ENCODE measurements around the gene MAP7D2.
A peak's percentile ranks its signal among the peaks of the same experiment; 100 is the strongest.
"Not testable (repeated sequence)": the region's sequence is repeated elsewhere in the genome, so short reads cannot be mapped to it uniquely, and the experiment has no call there.

The MAP7D2 gene

GRCh38 chrX:20130357-20130756, 13.7 kb upstream of the MAP7D2 start:
- no peak overlapping the region for H3K4me3 Mint-ChIP-seq
- H3K27me3 Mint-ChIP-seq: no peaks in the 10 kb centered on the region
- H3K27ac Mint-ChIP-seq: no peak overlapping the region
- DNase-seq (ENCODE audit: low spot score in 2 of 2) (no peak), ATAC-seq (ENCODE audit: low read depth) (no peak)
- H3K36me3 Mint-ChIP-seq: peaks cover 2% of the 10 kb centered on the region
- no peaks in the 10 kb centered on the region for H3K4me1 Mint-ChIP-seq
- no peaks in the 10 kb centered on the region for H3K9me3 Mint-ChIP-seq

- H3K4me1 Mint-ChIP-seq: no peaks in the 10 kb centered on the region
- DNase-seq (ENCODE audit: low spot score in 2 of 2) (no peak), ATAC-seq (ENCODE audit: low read depth) (no peak)
- no peaks in the 10 kb centered on the region for H3K9me3 Mint-ChIP-seq
- no peak overlapping the region for H3K27ac Mint-ChIP-seq
- H3K4me3 Mint-ChIP-seq: no peak overlapping the region
- H3K27me3 Mint-ChIP-seq: no peaks in the 10 kb centered on the region
- peaks cover 2% of the 10 kb centered on the region for H3K36me3 Mint-ChIP-seq
These were observed 12.8 kb upstream of the MAP7D2 start for GRCh38 chrX:20129547-20129946.

GRCh38 chrX:20128670-20129069, 12.0 kb upstream of the MAP7D2 start:
- H3K27me3 Mint-ChIP-seq: no peaks in the 10 kb centered on the region
- ATAC-seq (ENCODE audit: low read depth) (no peak), DNase-seq (ENCODE audit: low spot score in 2 of 2) (no peak)
- no peaks in the 10 kb centered on the region for H3K4me1 Mint-ChIP-seq
- no peaks in the 10 kb centered on the region for H3K9me3 Mint-ChIP-seq
- H3K4me3 Mint-ChIP-seq: no peak overlapping the region
- H3K36me3 Mint-ChIP-seq: peaks cover 2% of the 10 kb centered on the region
- no peak overlapping the region for H3K27ac Mint-ChIP-seq

GRCh38 chrX:20127440-20127839, 10.7 kb upstream of the MAP7D2 start:
- peak; percentile 64 for ATAC-seq (ENCODE audit: low read depth)
- not testable (repeated sequence) for H3K4me1 Mint-ChIP-seq; H3K27ac Mint-ChIP-seq; H3K36me3 Mint-ChIP-seq; H3K9me3 Mint-ChIP-seq; H3K4me3 Mint-ChIP-seq; H3K27me3 Mint-ChIP-seq; DNase-seq (ENCODE audit: low spot score in 2 of 2)

- H3K27me3 Mint-ChIP-seq; H3K4me1 Mint-ChIP-seq; H3K36me3 Mint-ChIP-seq; DNase-seq (ENCODE audit: low spot score in 2 of 2); ATAC-seq (ENCODE audit: low read depth); H3K27ac Mint-ChIP-seq; H3K4me3 Mint-ChIP-seq; H3K9me3 Mint-ChIP-seq: not testable (repeated sequence)
These were observed 10.1 kb upstream of the MAP7D2 start for GRCh38 chrX:20126833-20127232.

GRCh38 chrX:20124964-20125363, 8.3 kb upstream of the MAP7D2 start:
- DNase-seq (ENCODE audit: low spot score in 2 of 2) (no peak), ATAC-seq (ENCODE audit: low read depth) (no peak)
- H3K4me3 Mint-ChIP-seq: no peak overlapping the region
- H3K27ac Mint-ChIP-seq: no peak overlapping the region
- H3K4me1 Mint-ChIP-seq: no peaks in the 10 kb centered on the region
- no peaks in the 10 kb centered on the region for H3K9me3 Mint-ChIP-seq
- no peaks in the 10 kb centered on the region for H3K36me3 Mint-ChIP-seq
- no peaks in the 10 kb centered on the region for H3K27me3 Mint-ChIP-seq

- Mint-ChIP-seq H3K36me3 (no peaks in the 10 kb centered on the region), H3K9me3 (no peaks in the 10 kb centered on the region), H3K4me1 (no peaks in the 10 kb centered on the region), H3K27me3 (peaks cover 12% of the 10 kb centered on the region), H3K4me3 (no peak overlapping the region), H3K27ac (no peak overlapping the region)
- ATAC-seq (ENCODE audit: low read depth) (no peak), DNase-seq (ENCODE audit: low spot score in 2 of 2) (no peak)
These were observed 1.5 kb upstream of the MAP7D2 start for GRCh38 chrX:20118065-20118824.

GRCh38 chrX:20116087-20116576, 575 bp downstream of the MAP7D2 start:
- DNase-seq (ENCODE audit: low spot score in 2 of 2) (no peak), ATAC-seq (ENCODE audit: low read depth) (no peak)
- no peak overlapping the region for H3K27ac Mint-ChIP-seq
- peaks cover 12% of the 10 kb centered on the region for H3K27me3 Mint-ChIP-seq
- no peaks in the 10 kb centered on the region for H3K36me3 Mint-ChIP-seq
- H3K4me3 Mint-ChIP-seq: peak overlapping the region; percentile 34
- H3K9me3 Mint-ChIP-seq: no peaks in the 10 kb centered on the region
- H3K4me1 Mint-ChIP-seq: no peaks in the 10 kb centered on the region

GRCh38 chrX:20112022-20112774, 4.5 kb downstream of the MAP7D2 start:
- Mint-ChIP-seq H3K27ac (no peak overlapping the region), H3K9me3 (no peaks in the 10 kb centered on the region), H3K4me1 (no peaks in the 10 kb centered on the region), H3K4me3 (no peak overlapping the region), H3K27me3 (peaks cover 12% of the 10 kb centered on the region), H3K36me3 (no peaks in the 10 kb centered on the region)
- DNase-seq (ENCODE audit: low spot score in 2 of 2): no peak
- no peak for ATAC-seq (ENCODE audit: low read depth)

GRCh38 chrX:20111271-20111670, 5.4 kb downstream of the MAP7D2 start:
- H3K4me1 Mint-ChIP-seq: no peaks in the 10 kb centered on the region
- DNase-seq (ENCODE audit: low spot score in 2 of 2) (no peak), ATAC-seq (ENCODE audit: low read depth) (no peak)
- H3K27ac Mint-ChIP-seq: no peak overlapping the region
- H3K4me3 Mint-ChIP-seq: no peak overlapping the region
- H3K9me3 Mint-ChIP-seq: no peaks in the 10 kb centered on the region
- H3K27me3 Mint-ChIP-seq: peaks cover 12% of the 10 kb centered on the region
- H3K36me3 Mint-ChIP-seq: no peaks in the 10 kb centered on the region

GRCh38 chrX:20101934-20102581, 14.6 kb downstream of the MAP7D2 start:
- H3K27ac Mint-ChIP-seq: no peak overlapping the region
- H3K36me3 Mint-ChIP-seq: no peaks in the 10 kb centered on the region
- DNase-seq (ENCODE audit: low spot score in 2 of 2) (no peak), ATAC-seq (ENCODE audit: low read depth) (no peak)
- H3K27me3 Mint-ChIP-seq: peaks cover 2% of the 10 kb centered on the region
- H3K9me3 Mint-ChIP-seq: no peaks in the 10 kb centered on the region
- H3K4me1 Mint-ChIP-seq: no peaks in the 10 kb centered on the region
- H3K4me3 Mint-ChIP-seq: no peak overlapping the region

GRCh38 chrX:20091499-20091898, 25.2 kb downstream of the MAP7D2 start:
- Mint-ChIP-seq H3K27ac (no peak overlapping the region), H3K4me1 (no peaks in the 10 kb centered on the region), H3K36me3 (no peaks in the 10 kb centered on the region), H3K27me3 (peaks cover 3% of the 10 kb centered on the region), H3K9me3 (no peaks in the 10 kb centered on the region), H3K4me3 (no peak overlapping the region)
- DNase-seq (ENCODE audit: low spot score in 2 of 2) (no peak), ATAC-seq (ENCODE audit: low read depth) (no peak)

- Mint-ChIP-seq H3K4me3 (no peak overlapping the region), H3K4me1 (no peaks in the 10 kb centered on the region), H3K27me3 (peaks cover 3% of the 10 kb centered on the region), H3K27ac (no peak overlapping the region), H3K9me3 (no peaks in the 10 kb centered on the region), H3K36me3 (no peaks in the 10 kb centered on the region)
- DNase-seq (ENCODE audit: low spot score in 2 of 2) (no peak), ATAC-seq (ENCODE audit: low read depth) (no peak)
These were observed 26.9 kb downstream of the MAP7D2 start for GRCh38 chrX:20089845-20090244.

GRCh38 chrX:20080277-20080676, 36.4 kb downstream of the MAP7D2 start:
- Mint-ChIP-seq H3K27me3 (no peaks in the 10 kb centered on the region), H3K4me1 (peaks cover 2% of the 10 kb centered on the region), H3K36me3 (no peaks in the 10 kb centered on the region), H3K27ac (no peak overlapping the region), H3K9me3 (no peaks in the 10 kb centered on the region), H3K4me3 (no peak overlapping the region)
- DNase-seq (ENCODE audit: low spot score in 2 of 2): no peak
- no peak for ATAC-seq (ENCODE audit: low read depth)
